ENCODE measurements around the gene ARTN. TPM values are rescaled to one million over a fixed set of nuclear protein-coding genes. Genes with fewer than 3 reads are reported as not detected.

Gene ARTN
- total RNA-seq, 1 experiment from 2014 or later = 17.4 TPM

DNA sequence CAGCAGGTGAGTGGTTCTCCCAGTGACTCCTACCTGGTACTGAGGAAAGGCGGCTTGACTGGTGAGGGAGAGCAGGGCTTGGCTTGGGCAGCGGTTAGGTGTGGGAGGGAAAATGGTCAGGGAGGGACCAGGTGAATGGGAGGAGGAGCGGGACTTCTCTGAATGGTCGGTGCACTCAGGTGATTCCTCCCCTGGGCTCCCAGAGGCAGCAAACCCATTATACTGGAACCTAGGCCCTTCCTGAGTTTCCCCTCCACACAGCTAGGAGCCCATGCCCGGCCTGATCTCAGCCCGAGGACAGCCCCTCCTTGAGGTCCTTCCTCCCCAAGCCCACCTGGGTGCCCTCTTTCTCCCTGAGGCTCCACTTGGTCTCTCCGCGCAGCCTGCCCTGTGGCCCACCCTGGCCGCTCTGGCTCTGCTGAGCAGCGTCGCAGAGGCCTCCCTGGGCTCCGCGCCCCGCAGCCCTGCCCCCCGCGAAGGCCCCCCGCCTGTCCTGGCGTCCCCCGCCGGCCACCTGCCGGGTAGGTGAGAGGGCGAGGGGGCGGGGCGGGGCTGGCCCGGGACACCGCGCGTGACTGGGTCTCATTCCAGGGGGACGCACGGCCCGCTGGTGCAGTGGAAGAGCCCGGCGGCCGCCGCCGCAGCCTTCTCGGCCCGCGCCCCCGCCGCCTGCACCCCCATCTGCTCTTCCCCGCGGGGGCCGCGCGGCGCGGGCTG is 2.3 kb downstream of the ARTN start:
- H3K4me3 ChIP-seq = no peak overlapping the region; the same call in 1 of the 2 replicates
- H3K4me2 ChIP-seq = peak overlapping the region; percentile 95; the same call in 1 of the 2 replicates

DNA sequence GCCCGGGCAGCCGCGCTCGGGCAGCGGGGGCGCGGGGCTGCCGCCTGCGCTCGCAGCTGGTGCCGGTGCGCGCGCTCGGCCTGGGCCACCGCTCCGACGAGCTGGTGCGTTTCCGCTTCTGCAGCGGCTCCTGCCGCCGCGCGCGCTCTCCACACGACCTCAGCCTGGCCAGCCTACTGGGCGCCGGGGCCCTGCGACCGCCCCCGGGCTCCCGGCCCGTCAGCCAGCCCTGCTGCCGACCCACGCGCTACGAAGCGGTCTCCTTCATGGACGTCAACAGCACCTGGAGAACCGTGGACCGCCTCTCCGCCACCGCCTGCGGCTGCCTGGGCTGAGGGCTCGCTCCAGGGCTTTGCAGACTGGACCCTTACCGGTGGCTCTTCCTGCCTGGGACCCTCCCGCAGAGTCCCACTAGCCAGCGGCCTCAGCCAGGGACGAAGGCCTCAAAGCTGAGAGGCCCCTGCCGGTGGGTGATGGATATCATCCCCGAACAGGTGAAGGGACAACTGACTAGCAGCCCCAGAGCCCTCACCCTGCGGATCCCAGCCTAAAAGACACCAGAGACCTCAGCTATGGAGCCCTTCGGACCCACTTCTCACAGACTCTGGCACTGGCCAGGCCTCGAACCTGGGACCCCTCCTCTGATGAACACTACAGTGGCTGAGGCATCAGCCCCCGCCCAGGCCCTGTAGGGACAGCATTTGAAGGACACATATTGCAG is 3.0 kb downstream of the ARTN start:
- Histone ChIP-seq H3K9me3 (ENCODE audit: insufficient read depth, low read depth) (no peaks in the 10 kb centered on the region), H4K20me1 (ENCODE audit: insufficient read depth) (no peaks in the 10 kb centered on the region), H3F3A (ENCODE audit: insufficient read depth, low read depth) (peaks cover 29% of the 10 kb centered on the region; the same call in 1 of the 2 replicates), H3K4me2 (no peak overlapping the region), H3K27me3 (ENCODE audit: insufficient read depth, low read depth) (no peaks in the 10 kb centered on the region), H3K27ac (no peak overlapping the region), H3K4me3 (no peak overlapping the region), H3K79me2 (ENCODE audit: low read depth) (0 out of 2 replicates have a peak, but pooled peaks cover 7% of the 10 kb centered on the region), H3K36me3 (ENCODE audit: low read depth) (no peaks in the 10 kb centered on the region), H3K9me2 (ENCODE audit: insufficient read depth) (no peaks in the 10 kb centered on the region), H3K4me1 (replicated peaks; ENCODE audit: insufficient read depth) (peaks cover 25% of the 10 kb centered on the region), H2AFZ (no peak overlapping the region)
- intact Hi-C loops (cut with micrococcal nuclease; ENCODE audit: unreplicated experiment) = no loop called here
- ChIA-PET CTCF (no interaction called here), POLR2A (ENCODE audit: unreplicated experiment) (no interaction called here)
- no TSS peak for BruUV-seq (replicated peaks)
- no peak for DNase-seq
- TF ChIP-seq, protein P1, sequence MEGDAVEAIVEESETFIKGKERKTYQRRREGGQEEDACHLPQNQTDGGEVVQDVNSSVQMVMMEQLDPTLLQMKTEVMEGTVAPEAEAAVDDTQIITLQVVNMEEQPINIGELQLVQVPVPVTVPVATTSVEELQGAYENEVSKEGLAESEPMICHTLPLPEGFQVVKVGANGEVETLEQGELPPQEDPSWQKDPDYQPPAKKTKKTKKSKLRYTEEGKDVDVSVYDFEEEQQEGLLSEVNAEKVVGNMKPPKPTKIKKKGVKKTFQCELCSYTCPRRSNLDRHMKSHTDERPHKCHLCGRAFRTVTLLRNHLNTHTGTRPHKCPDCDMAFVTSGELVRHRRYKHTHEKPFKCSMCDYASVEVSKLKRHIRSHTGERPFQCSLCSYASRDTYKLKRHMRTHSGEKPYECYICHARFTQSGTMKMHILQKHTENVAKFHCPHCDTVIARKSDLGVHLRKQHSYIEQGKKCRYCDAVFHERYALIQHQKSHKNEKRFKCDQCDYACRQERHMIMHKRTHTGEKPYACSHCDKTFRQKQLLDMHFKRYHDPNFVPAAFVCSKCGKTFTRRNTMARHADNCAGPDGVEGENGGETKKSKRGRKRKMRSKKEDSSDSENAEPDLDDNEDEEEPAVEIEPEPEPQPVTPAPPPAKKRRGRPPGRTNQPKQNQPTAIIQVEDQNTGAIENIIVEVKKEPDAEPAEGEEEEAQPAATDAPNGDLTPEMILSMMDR (conservative IDR thresholded peaks at IDR 0.05) = no peak
- TF ChIP-seq EZH2 (IDR thresholded peaks at IDR 0.05; ENCODE audit: low read depth) = no peak

More for the DNA sequence above, 2.3 kb downstream of the ARTN start:
- Histone ChIP-seq H3K9me2 (ENCODE audit: insufficient read depth) (no peaks in the 10 kb centered on the region), H3K79me2 (ENCODE audit: low read depth) (0 out of 2 replicates have a peak, but pooled peaks cover 7% of the 10 kb centered on the region), H3K27ac (no peak overlapping the region), H4K20me1 (ENCODE audit: insufficient read depth) (no peaks in the 10 kb centered on the region), H2AFZ (no peak overlapping the region), H3F3A (ENCODE audit: insufficient read depth, low read depth) (peaks cover 29% of the 10 kb centered on the region; the same call in 1 of the 2 replicates), H3K36me3 (ENCODE audit: low read depth) (no peaks in the 10 kb centered on the region), H3K9me3 (ENCODE audit: insufficient read depth, low read depth) (no peaks in the 10 kb centered on the region), H3K27me3 (ENCODE audit: insufficient read depth, low read depth) (no peaks in the 10 kb centered on the region), H3K4me1 (replicated peaks; ENCODE audit: insufficient read depth) (peaks cover 32% of the 10 kb centered on the region)
- intact Hi-C loops (cut with micrococcal nuclease; ENCODE audit: unreplicated experiment) = loop anchor here (2.0 kb wide), 1 partner anchor 709 kb away; no protein-coding TSS in a partner anchor
- no TSS peak for BruUV-seq (replicated peaks)
- TF ChIP-seq, protein P1 (conservative IDR thresholded peaks at IDR 0.05) = no peak
- TF ChIP-seq EZH2 (IDR thresholded peaks at IDR 0.05; ENCODE audit: low read depth) = no peak
- ChIA-PET CTCF (interaction anchor here (1.0 to 4.0 kb wide), 7 partner anchors 8 to 406 kb away, joined by 5 to 185 read pairs (median 9); partner anchors contain the start of gene PTPRF), POLR2A (ENCODE audit: unreplicated experiment) (interaction anchor here (1.2 kb wide), 1 partner anchor 172 kb away, joined by 10 read pairs; no protein-coding TSS in a partner anchor)
- no peak for DNase-seq

DNA sequence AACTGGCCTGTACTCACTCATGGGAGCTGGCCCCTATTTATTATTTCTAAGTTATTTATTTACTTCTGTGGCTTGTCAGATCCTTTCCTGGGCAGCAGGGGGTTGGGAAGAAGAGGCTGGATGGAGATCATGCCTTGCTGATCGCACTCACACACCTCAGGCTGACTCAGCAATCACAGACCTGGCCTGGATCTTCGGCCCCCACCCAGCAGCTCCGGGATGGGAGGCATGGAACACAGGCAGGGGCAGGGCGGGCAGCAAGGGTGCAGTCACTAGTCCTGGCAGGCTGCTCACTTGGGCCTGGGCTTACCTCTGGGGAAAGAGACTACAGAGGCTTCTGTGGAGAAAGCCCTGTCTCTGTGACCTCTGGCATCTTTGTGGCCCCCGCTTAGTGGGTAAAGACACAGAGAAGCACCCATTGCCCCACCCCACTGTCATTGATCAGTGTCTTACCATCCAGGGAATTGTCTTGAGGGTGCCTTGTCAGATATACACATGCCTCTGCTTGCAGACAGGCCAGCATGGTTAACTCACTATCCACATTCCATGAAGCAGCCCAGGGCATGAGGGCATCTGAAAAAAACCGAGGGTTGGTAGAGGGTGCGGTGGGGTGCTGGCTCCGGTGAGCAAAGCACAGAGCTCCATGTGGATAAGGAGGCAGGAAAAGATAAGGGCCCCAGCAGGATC is 3.7 kb downstream of the ARTN start:
- H3K4me1 ChIP-seq (replicated peaks; ENCODE audit: insufficient read depth) = peaks cover 17% of the 10 kb centered on the region
- H3K9me3 ChIP-seq (ENCODE audit: insufficient read depth, low read depth) = no peaks in the 10 kb centered on the region
- intact Hi-C loops (cut with micrococcal nuclease; ENCODE audit: unreplicated experiment) = no loop called here
- POLR2A ChIA-PET (ENCODE audit: unreplicated experiment) = no interaction called here
- H3K9me2 ChIP-seq (ENCODE audit: insufficient read depth) = no peaks in the 10 kb centered on the region
- no peak overlapping the region for H2AFZ ChIP-seq
- CTCF ChIA-PET = interaction anchor here (1.5 kb wide), 1 partner anchor 174 kb away, joined by 4 read pairs; no protein-coding TSS in a partner anchor
- H3K4me3 ChIP-seq = no peak overlapping the region
- DNase-seq = no peak
- H3K4me2 ChIP-seq = no peak overlapping the region
- H3K36me3 ChIP-seq (ENCODE audit: low read depth) = no peaks in the 10 kb centered on the region
- H3F3A ChIP-seq (ENCODE audit: insufficient read depth, low read depth) = peaks cover 27% of the 10 kb centered on the region; the same call in 1 of the 2 replicates
- H3K27ac ChIP-seq = no peak overlapping the region
- no peaks in the 10 kb centered on the region for H3K27me3 ChIP-seq (ENCODE audit: insufficient read depth, low read depth)
- H3K79me2 ChIP-seq (ENCODE audit: low read depth) = 0 out of 2 replicates have a peak, but pooled peaks cover 7% of the 10 kb centered on the region
- no TSS peak for BruUV-seq (replicated peaks)
- TF ChIP-seq, protein P1 (conservative IDR thresholded peaks at IDR 0.05) = no peak
- TF ChIP-seq EZH2 (IDR thresholded peaks at IDR 0.05; ENCODE audit: low read depth) = no peak
- H4K20me1 ChIP-seq (ENCODE audit: insufficient read depth) = no peaks in the 10 kb centered on the region
